Ishikawa (cell line): ENCODE measurements around the gene DENND5B.

Experiments used
- CEBPB ChIP-seq: IDR thresholded peaks from 2 replicates; pipeline ENCODE4 v1.6.1; 2012
- CREB1 ChIP-seq: IDR thresholded peaks from 2 replicates; pipeline ENCODE4 v1.6.1; 2012; ENCODE audit warnings: low read depth
- EGR1 ChIP-seq: IDR thresholded peaks from 2 replicates; pipeline ENCODE4 v1.6.1; 2012
- EP300 ChIP-seq: IDR thresholded peaks from 2 replicates; pipeline ENCODE4 v1.6.1; 2012; ENCODE audit warnings: borderline replicate concordance
- FOXM1 ChIP-seq: IDR thresholded peaks from 2 replicates; pipeline ENCODE4 v1.6.1; 2012; ENCODE audit warnings: low read depth, borderline replicate concordance
- MAX ChIP-seq: IDR thresholded peaks from 2 replicates; pipeline ENCODE4 v1.6.1; 2012
- NFIC ChIP-seq: IDR thresholded peaks from 2 replicates; pipeline ENCODE4 v1.6.1; 2012
- RAD21 ChIP-seq: IDR thresholded peaks from 2 replicates; pipeline ENCODE4 v1.6.1; 2012; ENCODE audit warnings: low read depth
- REST ChIP-seq: IDR thresholded peaks from 2 replicates; pipeline ENCODE4 v1.6.1; 2012; ENCODE audit warnings: low read depth, mild to moderate bottlenecking
- TAF1 ChIP-seq: IDR thresholded peaks from 2 replicates; pipeline ENCODE4 v1.6.1; 2012; ENCODE audit warnings: low read depth, mild to moderate bottlenecking
- TCF12 ChIP-seq: IDR thresholded peaks from 2 replicates; pipeline ENCODE4 v1.6.1; 2012; ENCODE audit warnings: low read depth
- TEAD4 ChIP-seq: IDR thresholded peaks from 2 replicates; pipeline ENCODE4 v1.6.1; 2012
- USF1 ChIP-seq: IDR thresholded peaks from 2 replicates; pipeline ENCODE4 v1.6.1; 2012
- YY1 ChIP-seq: IDR thresholded peaks from 2 replicates; pipeline ENCODE4 v1.6.1; 2012; ENCODE audit warnings: low read depth
- ZBTB7A ChIP-seq: IDR thresholded peaks from 2 replicates; pipeline ENCODE4 v1.6.1; 2012; ENCODE audit warnings: low read depth

Gene DENND5B

GRCh38 chr12:31590642-31591379 is at the start of gene DENND5B:
DENND5B (minus strand) TSS chr12:31591136; CDS start chr12:31590832, 304 bp downstream.
- no peak for TF ChIP-seq REST
- no peak for TF ChIP-seq TAF1
- 0 out of 2 replicates have a peak, but pooled peaks have one; percentile 6 for TF ChIP-seq MAX

- TF ChIP-seq EP300 (no peak), USF1 (no peak), CREB1 (no peak), TAF1 (no peak), RAD21 (no peak), REST (no peak), ZBTB7A (no peak), FOXM1 (no peak)
Measured at GRCh38 chr12:31634620-31635019, 43.7 kb upstream of the DENND5B start.

GRCh38 chr12:31633464-31633863 is 42.5 kb upstream of the DENND5B start:
- TF ChIP-seq RAD21, result no peak
- no peak for TF ChIP-seq YY1
- TF ChIP-seq CEBPB, result 0 out of 2 replicates have a peak, but pooled peaks have one; percentile 15
- TF ChIP-seq ZBTB7A, result no peak
- no peak for TF ChIP-seq REST
- TF ChIP-seq FOXM1, result no peak
- TF ChIP-seq TCF12, result no peak

- TF ChIP-seq CREB1, result no peak
- no peak for TF ChIP-seq NFIC
- TF ChIP-seq RAD21, result no peak
- no peak for TF ChIP-seq TEAD4
- TF ChIP-seq EGR1, result no peak
- no peak for TF ChIP-seq CEBPB
- no peak for TF ChIP-seq ZBTB7A
- TF ChIP-seq USF1, result no peak
- no peak for TF ChIP-seq TAF1
- no peak for TF ChIP-seq TCF12
- no peak for TF ChIP-seq EP300
- TF ChIP-seq REST, result no peak
- no peak for TF ChIP-seq FOXM1
- no peak for TF ChIP-seq YY1
- no peak for TF ChIP-seq MAX
Measured at GRCh38 chr12:31631809-31632208, 40.9 kb upstream of the DENND5B start.
